TTC549 (cell line): Measurements from ENCODE around the gene HIGD2B.
"Not testable (repeated sequence)": the region's sequence is repeated elsewhere in the genome, so short reads cannot be mapped to it uniquely, and the experiment has no call there.

Experiments used
- FAIRE-seq: peaks from 2 replicates; lab custom pipeline; 2012; peaks lifted over from hg19 to GRCh38; lab: Jason Lieb, UNC

The HIGD2B gene

DNA sequence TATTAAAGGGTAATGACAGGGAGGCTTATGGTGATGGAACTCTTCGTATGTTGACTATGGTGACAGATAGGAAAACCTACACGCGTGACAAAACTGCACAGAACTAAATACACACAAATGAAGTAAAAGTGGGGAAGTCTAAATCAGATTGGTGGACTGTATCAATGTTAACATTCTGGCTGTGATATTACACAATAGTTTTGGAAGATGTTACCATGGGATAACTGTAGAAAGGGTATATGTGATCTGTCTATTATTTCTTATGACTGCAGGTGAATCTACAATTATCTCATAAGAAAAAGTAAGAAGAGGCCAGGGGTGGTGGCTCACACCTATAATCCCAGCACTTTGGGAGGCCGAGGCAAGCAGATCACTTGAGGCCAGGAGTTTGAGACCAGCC, 9.1 kb downstream of the HIGD2B start:
- no peak for FAIRE-seq

DNA sequence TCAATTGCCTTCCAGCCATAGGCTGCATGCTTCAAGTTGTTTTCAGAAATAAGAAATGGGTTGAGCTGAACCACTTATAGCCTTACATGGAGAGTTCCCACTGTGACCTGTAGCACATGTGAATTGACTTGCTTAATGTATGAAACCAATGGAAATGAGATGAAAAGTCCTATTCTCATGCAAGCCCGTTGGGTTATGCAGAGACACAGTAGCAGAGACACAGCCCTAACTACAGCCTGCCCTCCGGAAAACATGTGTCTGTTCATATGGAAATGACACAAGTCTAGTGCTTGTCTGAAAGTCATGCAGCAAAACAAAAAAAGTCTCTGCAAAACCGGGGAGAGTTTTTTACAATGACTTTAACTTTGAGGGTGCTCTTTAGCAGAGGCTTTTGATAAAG, 14.5 kb downstream of the HIGD2B start:
- no peak for FAIRE-seq

DNA sequence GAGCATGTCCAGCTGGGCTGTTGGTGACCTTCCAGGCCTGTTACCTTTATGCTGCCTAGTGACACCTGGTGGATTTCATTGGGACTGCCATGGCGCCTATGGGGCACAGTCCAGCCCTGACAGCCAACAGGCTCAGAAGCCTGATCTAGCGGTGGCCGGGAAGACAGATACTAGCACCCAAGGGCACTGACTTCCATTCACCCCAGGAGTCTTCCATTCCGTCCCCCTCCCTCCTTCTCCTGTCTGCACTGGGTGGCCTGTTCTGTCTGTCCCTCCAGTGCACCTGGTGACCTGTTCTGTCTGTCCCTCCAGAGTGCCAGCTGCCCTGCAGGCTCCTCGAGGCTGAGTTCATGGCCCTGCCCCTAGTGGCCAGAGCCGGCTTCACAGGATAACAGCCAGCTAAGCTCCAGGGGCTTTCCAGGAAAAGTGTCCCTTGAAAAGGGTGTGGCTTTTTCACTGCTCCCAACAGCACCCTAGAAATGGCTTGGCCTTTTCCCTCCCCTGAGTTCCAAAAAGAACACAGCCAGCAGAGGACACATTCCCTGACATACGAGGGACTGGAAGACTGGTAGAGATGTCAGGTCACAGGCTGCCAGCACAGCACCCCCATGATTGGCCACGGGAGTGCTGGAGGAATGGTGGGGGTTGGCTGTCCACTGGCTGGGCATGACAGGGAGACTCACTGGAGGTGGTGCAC, 15.2 kb downstream of the HIGD2B start:
- FAIRE-seq: peak; percentile 63

DNA sequence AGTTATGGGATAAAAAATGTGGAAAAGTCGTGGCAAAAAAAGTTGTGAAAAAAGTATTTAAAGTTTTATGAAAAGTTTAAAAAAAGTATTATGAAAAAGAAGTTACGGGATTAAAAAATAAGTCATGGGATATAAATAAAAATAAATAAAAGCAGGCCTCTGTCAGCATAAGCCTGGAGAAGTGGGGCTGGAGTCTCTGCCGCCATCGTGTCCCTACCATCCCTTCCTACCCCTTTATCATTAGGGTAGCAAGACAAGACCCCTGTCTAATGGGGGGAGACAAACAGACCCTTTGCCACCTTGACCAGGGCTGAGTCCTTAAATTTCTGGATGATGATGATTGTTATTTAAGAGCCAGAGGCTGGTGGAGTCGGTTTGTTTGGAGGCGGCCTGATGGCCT, 16.2 kb downstream of the HIGD2B start:
- peak; percentile 80 for FAIRE-seq

- not testable (repeated sequence) for FAIRE-seq
These were observed 20.3 kb downstream of the HIGD2B start for GRCh38 chr15:72665706-72666105.

- FAIRE-seq: not testable (repeated sequence)
These were observed 22.1 kb downstream of the HIGD2B start for GRCh38 chr15:72663931-72664330.

- FAIRE-seq: not testable (repeated sequence)
These were observed 24.9 kb downstream of the HIGD2B start for GRCh38 chr15:72661081-72661480.

- FAIRE-seq: not testable (repeated sequence)
These were observed 30.0 kb downstream of the HIGD2B start for GRCh38 chr15:72656014-72656413.

DNA sequence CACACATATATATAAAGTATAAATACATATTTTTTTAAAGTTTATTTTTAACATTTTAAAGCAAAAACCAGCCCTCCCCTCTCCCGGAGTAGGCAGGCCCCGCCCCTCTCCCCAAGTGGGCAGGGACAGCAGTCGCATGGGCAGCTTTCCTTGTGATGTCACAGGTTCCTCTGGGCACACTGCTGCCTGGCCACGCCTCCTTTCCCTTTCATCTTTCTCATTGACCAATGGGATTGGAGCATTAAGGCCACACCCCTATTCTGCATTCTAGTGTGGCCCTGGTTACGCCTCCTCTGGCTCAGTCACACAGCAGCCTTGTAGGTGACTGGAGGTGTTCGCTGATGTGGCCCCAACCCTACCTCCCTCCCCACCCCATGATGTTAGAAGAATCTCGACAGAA, 31.6 kb downstream of the HIGD2B start, which contains the start of gene GOLGA6B:
Gene GOLGA6B (plus strand): TSS at position 301 of the 400 bp plus-strand sequence. CDS start 41 bp downstream, at position 342.
- FAIRE-seq: not testable (repeated sequence)

DNA sequence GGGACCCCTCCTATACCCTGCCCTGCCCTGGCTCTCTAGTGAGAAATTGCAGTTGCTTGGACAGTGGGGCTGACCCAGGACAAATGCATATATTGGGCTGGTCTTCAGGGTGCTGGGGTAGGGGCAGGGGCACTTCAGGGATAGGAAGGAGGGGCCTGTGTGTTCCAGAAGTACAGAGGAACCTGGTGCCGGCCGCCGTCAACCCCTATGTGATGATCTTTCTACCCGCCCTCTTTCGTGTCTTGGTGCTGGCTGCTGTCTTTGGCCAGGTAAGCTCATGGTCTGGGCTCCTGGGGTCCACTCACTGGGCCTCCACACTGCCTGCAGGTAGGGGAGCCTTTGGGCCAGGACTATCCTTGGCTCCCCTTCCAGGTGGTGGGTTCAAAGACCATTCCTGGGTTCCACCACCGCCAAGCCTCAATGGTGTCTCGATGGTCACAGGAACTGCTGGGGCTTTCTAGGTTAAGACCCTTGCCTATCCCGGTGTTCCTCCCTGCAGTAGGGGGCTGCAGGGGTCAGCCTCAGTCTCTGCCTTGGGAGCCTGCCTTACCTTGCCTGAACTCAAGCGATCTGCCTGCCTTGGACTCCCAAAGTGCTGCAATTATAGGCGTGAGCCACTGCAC, 37.2 kb downstream of the HIGD2B start:
- FAIRE-seq: not testable (repeated sequence)

GRCh38 chr15:72642271-72642670, 43.7 kb downstream of the HIGD2B start:
- FAIRE-seq: not testable (repeated sequence)

DNA sequence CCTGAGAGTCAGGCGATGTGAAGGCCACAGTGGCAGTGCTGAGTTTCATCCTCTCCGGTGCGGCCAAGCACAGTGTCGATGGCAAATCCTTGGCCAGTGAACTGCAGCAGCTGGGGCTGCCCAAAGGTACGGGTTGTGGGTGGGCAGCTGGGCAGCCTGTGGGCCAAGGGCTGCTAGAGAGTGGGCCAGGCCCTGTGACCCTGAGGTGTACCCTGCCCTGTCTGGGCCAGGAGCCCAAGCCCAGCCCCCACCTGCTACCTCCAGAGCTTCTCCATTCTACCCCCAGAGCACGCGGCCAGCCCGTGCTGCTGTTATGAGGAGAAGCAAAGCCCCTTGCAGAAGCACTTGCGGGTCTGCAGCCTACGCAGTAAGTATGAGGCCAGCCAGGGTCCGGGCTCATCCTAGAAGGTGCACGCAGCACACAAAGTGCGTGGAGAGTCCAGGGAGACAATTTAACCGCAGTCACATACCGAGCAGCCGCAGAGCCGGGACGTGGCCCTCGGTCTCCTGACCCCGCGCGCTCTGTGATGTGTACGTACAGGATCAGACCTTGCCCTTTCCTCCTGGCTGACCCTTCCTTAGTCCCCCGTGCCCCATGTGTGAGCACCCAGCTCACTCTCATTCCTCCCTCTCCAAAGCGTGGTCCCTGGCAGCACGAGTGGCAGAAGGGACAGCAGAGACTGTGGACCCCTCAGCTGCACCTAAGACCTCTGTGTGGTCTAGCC, 46.1 kb downstream of the HIGD2B start:
- FAIRE-seq: not testable (repeated sequence)

- FAIRE-seq: not testable (repeated sequence)
These were observed 49.3 kb downstream of the HIGD2B start for GRCh38 chr15:72636519-72637282.

DNA sequence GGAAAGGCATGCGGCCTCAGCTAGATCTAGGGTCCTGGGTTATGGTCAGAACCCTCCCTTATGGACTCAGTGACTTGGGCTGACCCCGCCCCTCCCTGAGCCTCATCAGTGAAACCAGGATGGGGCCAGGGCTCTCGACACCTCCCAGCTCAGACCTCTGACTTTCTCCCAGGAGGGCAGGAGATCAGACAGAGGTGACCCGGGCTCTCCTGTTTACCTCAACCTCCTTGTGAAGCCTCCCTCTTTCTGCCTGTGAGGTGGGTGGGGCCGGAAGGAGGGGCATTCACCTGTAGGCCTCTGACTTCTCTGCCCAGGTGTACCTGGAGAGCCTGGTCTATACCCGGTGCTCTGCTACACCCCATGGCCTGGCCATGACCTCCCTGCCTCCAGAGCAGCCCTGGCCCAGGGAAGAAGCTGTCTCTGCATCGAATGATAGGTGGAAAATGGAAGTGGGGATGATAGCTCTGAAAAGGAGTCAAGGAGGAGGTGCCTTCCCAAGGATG, 56.9 kb downstream of the HIGD2B start:
- not testable (repeated sequence) for FAIRE-seq

GRCh38 chr15:72628249-72629067, 57.5 kb downstream of the HIGD2B start:
- not testable (repeated sequence) for FAIRE-seq

DNA sequence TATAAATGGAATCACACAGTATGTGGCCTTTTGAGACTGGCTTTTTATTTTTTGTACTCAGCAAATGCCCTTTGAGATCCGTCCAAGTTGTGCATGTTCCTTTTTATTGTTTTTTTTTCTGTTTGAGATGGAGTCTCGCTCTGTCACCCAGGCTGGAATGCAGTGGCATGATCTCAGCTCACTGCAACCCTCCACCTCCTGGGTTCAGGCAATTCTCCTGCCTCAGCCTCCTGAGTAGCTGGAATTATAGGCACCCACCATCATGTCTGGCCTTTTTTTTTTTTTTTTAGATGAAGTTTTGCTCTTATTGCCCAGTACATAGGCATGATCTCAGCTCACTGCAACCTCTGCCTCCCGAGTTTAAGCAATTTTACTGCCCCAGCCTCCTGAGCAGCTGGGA, 59.8 kb downstream of the HIGD2B start:
- not testable (repeated sequence) for FAIRE-seq
